ENCODE results near the gene PLEKHA8. TPM values are rescaled to one million over a fixed set of nuclear protein-coding genes. Genes with fewer than 3 reads are reported as not detected.

PLEKHA8 gene
- total and polyA plus RNA-seq, 2 experiments from 2014 or later = 4.7 to 10.3 TPM

GRCh38 chr7:30003098-30003497 lies 25.1 kb upstream of the PLEKHA8 start:
- Histone ChIP-seq H3K4me2 (ENCODE audit: unreplicated experiment) (no peak overlapping the region), H3K27ac (no peak overlapping the region), H3F3A (ENCODE audit: insufficient read depth) (no peaks in the 10 kb centered on the region), H3K79me2 (ENCODE audit: insufficient read depth) (no peaks in the 10 kb centered on the region), H3K36me3 (ENCODE audit: low read depth) (no peaks in the 10 kb centered on the region), H3K4me3 (no peak overlapping the region), H3K27me3 (replicated peaks; ENCODE audit: insufficient read depth) (no peaks in the 10 kb centered on the region), H4K20me1 (ENCODE audit: insufficient read depth) (no peaks in the 10 kb centered on the region), H3K4me1 (ENCODE audit: insufficient read depth) (no peaks in the 10 kb centered on the region), H3K9me3 (ENCODE audit: low read depth) (no peaks in the 10 kb centered on the region), H3K9ac (no peak overlapping the region), H2AFZ (no peak overlapping the region), H3K9me2 (ENCODE audit: insufficient read depth) (no peaks in the 10 kb centered on the region)
- WGBS, 2 experiments (ENCODE audit: low coverage in 1 of 2, low lambda C conversion rate in 2 of 2, missing lambda C conversion rate in 2 of 2) = 89 to 91% methylated on average over 6 of the region's 6 CpGs
- TF ChIP-seq EZH2 (IDR thresholded peaks at IDR 0.05; ENCODE audit: insufficient read depth, poor library complexity, severe bottlenecking) (no peak), EZH2phosphoT487 (IDR thresholded peaks at IDR 0.05; ENCODE audit: insufficient read depth, low read depth) (no peak)
- in situ Hi-C loops (cut with MboI) = no loop called here
- no peak for DNase-seq

GRCh38 chr7:30005464-30005863 lies 22.7 kb upstream of the PLEKHA8 start:
- Histone ChIP-seq H4K20me1 (ENCODE audit: insufficient read depth) (no peaks in the 10 kb centered on the region), H3F3A (ENCODE audit: insufficient read depth) (no peaks in the 10 kb centered on the region), H3K9me2 (ENCODE audit: insufficient read depth) (no peaks in the 10 kb centered on the region), H3K9ac (no peak overlapping the region), H3K4me3 (no peak overlapping the region), H3K4me2 (ENCODE audit: unreplicated experiment) (no peak overlapping the region), H3K9me3 (ENCODE audit: low read depth) (no peaks in the 10 kb centered on the region), H3K79me2 (ENCODE audit: insufficient read depth) (no peaks in the 10 kb centered on the region), H2AFZ (no peak overlapping the region), H3K27ac (no peak overlapping the region), H3K27me3 (replicated peaks; ENCODE audit: insufficient read depth) (no peaks in the 10 kb centered on the region), H3K4me1 (ENCODE audit: insufficient read depth) (no peaks in the 10 kb centered on the region), H3K36me3 (ENCODE audit: low read depth) (no peaks in the 10 kb centered on the region)
- in situ Hi-C loops (cut with MboI) = no loop called here
- no peak for DNase-seq
- 33 to 47% methylated on average over 3 of the region's 3 CpGs for WGBS, 2 experiments (ENCODE audit: low coverage in 1 of 2, low lambda C conversion rate in 2 of 2, missing lambda C conversion rate in 2 of 2)
- TF ChIP-seq EZH2phosphoT487 (IDR thresholded peaks at IDR 0.05; ENCODE audit: insufficient read depth, low read depth) = no peak
- no peak for TF ChIP-seq EZH2 (IDR thresholded peaks at IDR 0.05; ENCODE audit: insufficient read depth, poor library complexity, severe bottlenecking)

GRCh38 chr7:30010021-30010420 lies 18.2 kb upstream of the PLEKHA8 start:
- in situ Hi-C loops (cut with MboI) = no loop called here
- no peaks in the 10 kb centered on the region for H3K4me1 ChIP-seq (ENCODE audit: insufficient read depth)
- no peaks in the 10 kb centered on the region for H3K9me3 ChIP-seq (ENCODE audit: low read depth)
- H3K9me2 ChIP-seq (ENCODE audit: insufficient read depth) = no peaks in the 10 kb centered on the region
- H3K4me2 ChIP-seq (ENCODE audit: unreplicated experiment) = no peak overlapping the region
- H3K36me3 ChIP-seq (ENCODE audit: low read depth) = peaks cover 7% of the 10 kb centered on the region; the same call in 1 of the 2 replicates
- WGBS, 2 experiments (ENCODE audit: low coverage in 1 of 2, low lambda C conversion rate in 2 of 2, missing lambda C conversion rate in 2 of 2) = 68 to 70% methylated on average over 6 of the region's 6 CpGs
- TF ChIP-seq EZH2phosphoT487 (IDR thresholded peaks at IDR 0.05; ENCODE audit: insufficient read depth, low read depth) (no peak), EZH2 (IDR thresholded peaks at IDR 0.05; ENCODE audit: insufficient read depth, poor library complexity, severe bottlenecking) (no peak)
- peaks cover 4% of the 10 kb centered on the region; the same call in 1 of the 2 replicates for H3F3A ChIP-seq (ENCODE audit: insufficient read depth)
- no peaks in the 10 kb centered on the region for H3K79me2 ChIP-seq (ENCODE audit: insufficient read depth)
- no peak overlapping the region for H3K4me3 ChIP-seq
- H4K20me1 ChIP-seq (ENCODE audit: insufficient read depth) = no peaks in the 10 kb centered on the region
- H3K27ac ChIP-seq = no peak overlapping the region
- H2AFZ ChIP-seq = no peak overlapping the region
- no peak for DNase-seq
- no peaks in the 10 kb centered on the region for H3K27me3 ChIP-seq (replicated peaks; ENCODE audit: insufficient read depth)
- H3K9ac ChIP-seq = no peak overlapping the region

- in situ Hi-C loops (cut with MboI) = no loop called here
- Histone ChIP-seq H2AFZ (no peak overlapping the region), H3F3A (ENCODE audit: insufficient read depth) (peaks cover 4% of the 10 kb centered on the region; the same call in 1 of the 2 replicates), H3K36me3 (ENCODE audit: low read depth) (peaks cover 12% of the 10 kb centered on the region; the same call in 1 of the 2 replicates), H3K9ac (no peak overlapping the region), H3K4me3 (no peak overlapping the region), H3K9me2 (ENCODE audit: insufficient read depth) (no peaks in the 10 kb centered on the region), H3K27ac (no peak overlapping the region), H3K9me3 (ENCODE audit: low read depth) (no peaks in the 10 kb centered on the region), H3K4me2 (ENCODE audit: unreplicated experiment) (no peak overlapping the region), H3K27me3 (replicated peaks; ENCODE audit: insufficient read depth) (no peaks in the 10 kb centered on the region), H3K4me1 (ENCODE audit: insufficient read depth) (no peaks in the 10 kb centered on the region), H3K79me2 (ENCODE audit: insufficient read depth) (no peaks in the 10 kb centered on the region), H4K20me1 (ENCODE audit: insufficient read depth) (no peaks in the 10 kb centered on the region)
- 97% methylated on average over 3 of the region's 3 CpGs for WGBS, 2 experiments (ENCODE audit: low coverage in 1 of 2, low lambda C conversion rate in 2 of 2, missing lambda C conversion rate in 2 of 2)
- TF ChIP-seq EZH2phosphoT487 (IDR thresholded peaks at IDR 0.05; ENCODE audit: insufficient read depth, low read depth) (no peak), EZH2 (IDR thresholded peaks at IDR 0.05; ENCODE audit: insufficient read depth, poor library complexity, severe bottlenecking) (no peak)
- DNase-seq = no peak
These were observed 15.5 kb upstream of the PLEKHA8 start for GRCh38 chr7:30012757-30013156.

GRCh38 chr7:30018451-30018850 lies 9.8 kb upstream of the PLEKHA8 start:
- Histone ChIP-seq H3K27ac (no peak overlapping the region), H4K20me1 (ENCODE audit: insufficient read depth) (no peaks in the 10 kb centered on the region), H3K9ac (no peak overlapping the region), H3F3A (ENCODE audit: insufficient read depth) (peaks cover 8% of the 10 kb centered on the region; the same call in 1 of the 2 replicates), H2AFZ (no peak overlapping the region), H3K9me2 (ENCODE audit: insufficient read depth) (no peaks in the 10 kb centered on the region), H3K4me1 (ENCODE audit: insufficient read depth) (peaks cover 12% of the 10 kb centered on the region), H3K9me3 (ENCODE audit: low read depth) (no peaks in the 10 kb centered on the region), H3K4me2 (ENCODE audit: unreplicated experiment) (no peak overlapping the region), H3K27me3 (replicated peaks; ENCODE audit: insufficient read depth) (no peaks in the 10 kb centered on the region), H3K36me3 (ENCODE audit: low read depth) (peaks cover 15% of the 10 kb centered on the region), H3K79me2 (ENCODE audit: insufficient read depth) (peaks cover 21% of the 10 kb centered on the region), H3K4me3 (no peak overlapping the region)
- TF ChIP-seq EZH2 (IDR thresholded peaks at IDR 0.05; ENCODE audit: insufficient read depth, poor library complexity, severe bottlenecking) (no peak), EZH2phosphoT487 (IDR thresholded peaks at IDR 0.05; ENCODE audit: insufficient read depth, low read depth) (no peak)
- in situ Hi-C loops (cut with MboI) = no loop called here
- DNase-seq = no peak
